NB4 (cell line): ENCODE measurements around the gene RUSC1.

Experiments
- DNase-seq: peaks from one replicate; pipeline ENCODE4 v3.0.0; 2010; ENCODE audit warnings: low read depth
- H3K4me3 ChIP-seq: one replicate; pipeline ENCODE4 v1.5.1; 2011; ENCODE audit warnings: mild to moderate bottlenecking, low read depth, low read length, moderate library complexity
- CTCF ChIP-seq: IDR thresholded peaks from one replicate; pipeline ENCODE4 v1.5.1; 2012; ENCODE audit warnings: low read depth, low read length
- MAX ChIP-seq: IDR thresholded peaks from 2 replicates; pipeline ENCODE4 v1.6.1; 2011; ENCODE audit warnings: low read depth, low read length
- MYC ChIP-seq: IDR thresholded peaks from 2 replicates; pipeline ENCODE4 v1.6.1; 2011; ENCODE audit warnings: low read depth, low read length
- POLR2A ChIP-seq: IDR thresholded peaks from 2 replicates; pipeline ENCODE4 v1.6.1; 2011; ENCODE audit warnings: mild to moderate bottlenecking; ENCODE audit not compliant: insufficient read length; ENCODE audit errors: extremely low read depth

The RUSC1 gene

GRCh38 chr1:155321639-155322503, 1.2 kb downstream of the RUSC1 start:
- no peak overlapping the region for H3K4me3 ChIP-seq
- TF ChIP-seq MAX (no peak), MYC (no peak), CTCF (no peak), POLR2A (no peak)
- no peak for DNase-seq

DNA sequence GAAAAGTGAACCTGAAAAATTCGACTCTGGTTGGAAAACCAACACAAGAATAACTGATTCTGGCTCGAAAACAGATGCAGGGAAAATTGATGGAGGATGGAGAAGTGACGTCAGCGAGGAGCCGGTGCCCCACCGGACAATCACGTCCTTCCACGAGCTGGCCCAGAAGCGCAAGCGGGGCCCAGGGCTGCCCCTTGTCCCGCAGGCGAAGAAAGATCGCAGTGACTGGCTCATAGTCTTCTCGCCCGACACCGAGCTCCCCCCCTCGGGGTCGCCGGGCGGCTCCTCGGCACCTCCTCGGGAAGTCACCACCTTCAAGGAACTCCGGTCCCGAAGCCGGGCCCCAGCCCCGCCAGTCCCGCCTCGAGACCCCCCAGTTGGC, 1.9 kb downstream of the RUSC1 start:
- TF ChIP-seq CTCF (no peak), MAX (no peak)
- peak; percentile 41 for DNase-seq
- H3K4me3 ChIP-seq: peak overlapping the region; percentile 25

DNA sequence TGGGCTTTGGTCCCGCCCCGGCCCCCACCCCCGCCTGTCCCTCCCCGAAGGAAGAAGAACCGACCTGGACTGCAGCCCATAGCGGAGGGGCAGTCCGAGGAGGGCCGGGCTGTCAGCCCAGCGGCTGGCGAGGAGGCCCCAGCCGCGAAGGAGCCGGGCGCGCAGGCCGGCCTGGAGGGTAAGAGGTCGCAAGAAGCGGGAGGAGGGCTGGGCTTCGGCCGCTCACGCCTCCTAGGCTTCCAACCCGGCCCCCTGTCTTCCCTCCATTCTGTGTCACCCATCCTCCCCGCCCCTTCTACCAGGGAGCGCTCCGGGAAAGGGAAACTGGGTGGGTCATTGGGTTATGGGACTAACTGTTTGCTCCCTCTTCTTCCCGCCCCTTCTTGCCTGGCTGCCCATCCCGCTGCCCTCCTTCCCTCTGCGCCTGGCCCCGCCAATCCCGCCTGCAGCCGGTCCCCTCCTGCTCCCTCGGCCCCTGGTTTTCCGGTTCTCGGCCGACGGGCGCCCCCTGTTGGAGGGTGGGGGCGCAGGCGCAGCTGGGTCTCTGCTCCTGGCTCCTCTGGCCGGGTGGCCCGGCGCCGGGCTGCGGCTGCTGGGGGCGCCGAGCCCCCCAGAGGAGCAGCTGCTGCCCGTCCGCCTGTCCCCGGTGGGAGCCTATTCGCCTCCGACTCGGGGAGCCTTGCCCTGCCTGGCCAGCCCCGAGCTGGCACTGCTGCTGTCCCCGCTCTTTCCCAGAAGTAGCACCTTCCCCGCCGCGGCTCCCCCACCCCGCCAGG, 2.4 kb downstream of the RUSC1 start:
- peak; percentile 88 for DNase-seq
- TF ChIP-seq MYC: peak; percentile 19; the same call in 1 of the 2 replicates
- peak; percentile 76 for TF ChIP-seq CTCF
- peak; percentile 41 for TF ChIP-seq MAX
- TF ChIP-seq POLR2A: no peak
- peak overlapping the region; percentile 71 for H3K4me3 ChIP-seq

- no peak for TF ChIP-seq CTCF
- peak; percentile 43 for TF ChIP-seq POLR2A
- peak overlapping the region; percentile 71 for H3K4me3 ChIP-seq
- peak; percentile 91 for DNase-seq
Observed at GRCh38 chr1:155323729-155324036, 3.0 kb downstream of the RUSC1 start.

GRCh38 chr1:155324037-155324716, 3.5 kb downstream of the RUSC1 start:
- peak; percentile 98 for TF ChIP-seq MAX
- TF ChIP-seq POLR2A: peak; percentile 24
- TF ChIP-seq CTCF: no peak
- TF ChIP-seq MYC: peak; percentile 62
- peak overlapping the region; percentile 78 for H3K4me3 ChIP-seq
- DNase-seq: peak; percentile 97
